ENCODE measurements around the gene EPYC. TPM values are rescaled to one million over a fixed set of nuclear protein-coding genes. Genes with fewer than 3 reads are reported as not detected.

EPYC gene
- total and polyA plus RNA-seq, 2 donors (not counting 1 experiment from before 2014, with no cell fraction given): not detected

DNA sequence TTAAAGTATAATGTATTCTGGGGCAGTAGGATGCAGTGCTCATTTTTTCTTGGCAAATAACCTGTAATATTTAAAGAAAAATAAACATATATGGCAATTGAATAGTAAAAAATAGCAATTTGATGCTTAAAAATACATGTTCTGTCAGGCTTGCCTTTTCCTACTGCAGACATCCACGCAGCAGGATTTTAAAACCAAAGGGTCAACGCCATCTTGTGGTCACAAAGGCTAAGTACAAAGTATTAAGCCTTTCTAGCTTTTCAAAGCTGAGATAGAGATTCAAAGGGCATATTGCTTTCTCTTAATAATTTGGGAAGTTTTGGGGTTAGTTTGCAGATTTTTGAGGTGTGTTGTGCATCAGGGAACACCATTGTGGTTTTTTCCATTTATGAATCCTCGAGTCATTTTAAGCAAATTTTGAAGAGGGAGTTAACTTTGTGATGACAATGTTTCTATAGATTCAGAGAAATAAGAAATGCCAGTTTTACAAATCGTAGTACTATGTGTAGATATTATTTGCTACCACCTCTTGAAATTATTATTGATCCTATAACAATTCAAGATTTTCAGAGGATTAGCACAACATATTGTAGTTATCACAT is 45.1 kb downstream of the EPYC start:
- Mint-ChIP-seq H3K27me3 (no peaks in the 10 kb centered on the region), H3K9me3 (ENCODE audit: insufficient read depth) (no peaks in the 10 kb centered on the region), H3K4me3 (no peak overlapping the region), H3K27ac (no peak overlapping the region), H3K4me1 (no peaks in the 10 kb centered on the region)
- Histone ChIP-seq H3K27ac (ENCODE audit: low read length in 2 of 2) (no peak overlapping the region), H3K27me3 (replicated peaks in 1 of 4; ENCODE audit: control extremely low read depth in 1 of 4, control insufficient read depth in 3 of 4, insufficient read depth in 4 of 4, low read length in 3 of 4) (no peaks in the 10 kb centered on the region), H3K4me1 (ENCODE audit: control insufficient read depth in 2 of 2, insufficient read depth in 2 of 2, low read length in 2 of 2) (no peaks in the 10 kb centered on the region), H3K9ac (ENCODE audit: low read length) (no peak overlapping the region), H3K9me3 (ENCODE audit: control extremely low read depth in 1 of 3, control insufficient read depth in 2 of 3, insufficient read depth in 1 of 3, low read length in 2 of 3) (peaks cover 0 to 6% (median 0%) of the 10 kb centered on the region in 3 donors), H3K79me2 (ENCODE audit: control insufficient read depth, insufficient read depth, low read length) (no peaks in the 10 kb centered on the region), H3K4me2 (replicated peaks; ENCODE audit: low read depth, low read length, poor library complexity, severe bottlenecking) (no peak overlapping the region), H4K20me1 (ENCODE audit: control insufficient read depth, insufficient read depth, low read length, poor library complexity, severe bottlenecking) (no peaks in the 10 kb centered on the region), H3K36me3 (replicated peaks in 1 of 2; ENCODE audit: control extremely low read depth in 1 of 2, control insufficient read depth in 1 of 2, extremely low read depth in 1 of 2, insufficient read depth in 2 of 2, low read length in 1 of 2) (no peaks in the 10 kb centered on the region), H2AFZ (ENCODE audit: insufficient read depth, low read depth, low read length, poor library complexity, severe bottlenecking) (no peak overlapping the region), H3K4me3 (ENCODE audit: control extremely low read depth in 1 of 5, extremely low read depth in 1 of 5, insufficient read depth in 1 of 5, low read depth in 2 of 5, low read length in 4 of 5) (no peak overlapping the region)
- DNase-seq (peak; percentile 40), ATAC-seq (ENCODE audit: low read depth) (peak; percentile 58)
- TF ChIP-seq, protein P1, sequence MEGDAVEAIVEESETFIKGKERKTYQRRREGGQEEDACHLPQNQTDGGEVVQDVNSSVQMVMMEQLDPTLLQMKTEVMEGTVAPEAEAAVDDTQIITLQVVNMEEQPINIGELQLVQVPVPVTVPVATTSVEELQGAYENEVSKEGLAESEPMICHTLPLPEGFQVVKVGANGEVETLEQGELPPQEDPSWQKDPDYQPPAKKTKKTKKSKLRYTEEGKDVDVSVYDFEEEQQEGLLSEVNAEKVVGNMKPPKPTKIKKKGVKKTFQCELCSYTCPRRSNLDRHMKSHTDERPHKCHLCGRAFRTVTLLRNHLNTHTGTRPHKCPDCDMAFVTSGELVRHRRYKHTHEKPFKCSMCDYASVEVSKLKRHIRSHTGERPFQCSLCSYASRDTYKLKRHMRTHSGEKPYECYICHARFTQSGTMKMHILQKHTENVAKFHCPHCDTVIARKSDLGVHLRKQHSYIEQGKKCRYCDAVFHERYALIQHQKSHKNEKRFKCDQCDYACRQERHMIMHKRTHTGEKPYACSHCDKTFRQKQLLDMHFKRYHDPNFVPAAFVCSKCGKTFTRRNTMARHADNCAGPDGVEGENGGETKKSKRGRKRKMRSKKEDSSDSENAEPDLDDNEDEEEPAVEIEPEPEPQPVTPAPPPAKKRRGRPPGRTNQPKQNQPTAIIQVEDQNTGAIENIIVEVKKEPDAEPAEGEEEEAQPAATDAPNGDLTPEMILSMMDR (IDR thresholded peaks at IDR 0.05): peak; percentile 82
- no peak for TF ChIP-seq EZH2 (IDR thresholded peaks at IDR 0.05; ENCODE audit: borderline replicate concordance, insufficient read depth, low read depth, low read length, poor library complexity, severe bottlenecking)
- intact Hi-C loops (cut with micrococcal nuclease): loop anchor here (2.0 kb wide), 1 partner anchor 1943 kb away; no protein-coding TSS in a partner anchor
- ChIA-PET POLR2A (no interaction called here), CTCF (interaction anchor here (0.7 to 2.9 kb wide), 4 partner anchors 12 to 1544 kb away, joined by 3 to 22 read pairs (median 3); no protein-coding TSS in a partner anchor)
- WGBS (ENCODE audit: insufficient coverage): no CpG with 5 or more reads among the region's 4 CpGs

DNA sequence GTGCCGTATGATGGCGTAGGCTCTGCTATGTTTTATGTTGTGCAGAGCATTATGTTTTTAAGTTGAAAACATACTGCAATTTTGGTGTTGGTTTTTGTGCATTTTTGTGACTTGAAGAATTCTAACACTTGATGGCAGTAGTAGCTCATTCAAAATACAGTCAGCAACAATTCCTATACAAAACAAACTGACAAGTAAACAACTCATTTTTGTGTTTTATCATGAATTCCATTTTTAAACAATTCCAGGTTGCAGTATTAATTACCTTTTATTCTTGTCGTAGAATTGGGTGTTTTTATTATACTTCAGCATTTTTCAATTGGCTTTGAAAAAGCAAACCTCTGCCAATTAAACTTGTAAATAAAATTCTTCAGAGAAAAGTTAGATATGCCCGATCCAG is 45.7 kb downstream of the EPYC start:
- no peaks in the 10 kb centered on the region for H3K79me2 ChIP-seq (ENCODE audit: control insufficient read depth, insufficient read depth, low read length)
- intact Hi-C loops (cut with micrococcal nuclease): loop anchor here (2.0 kb wide), 1 partner anchor 1942 kb away; no protein-coding TSS in a partner anchor
- peaks cover 0 to 12% (median 0%) of the 10 kb centered on the region in 3 donors for H3K9me3 ChIP-seq (ENCODE audit: control extremely low read depth in 1 of 3, control insufficient read depth in 2 of 3, insufficient read depth in 1 of 3, low read length in 2 of 3)
- Mint-ChIP-seq H3K9me3 (ENCODE audit: insufficient read depth) (no peaks in the 10 kb centered on the region), H3K4me1 (no peaks in the 10 kb centered on the region), H3K4me3 (no peak overlapping the region), H3K27ac (no peak overlapping the region), H3K27me3 (no peaks in the 10 kb centered on the region)
- ATAC-seq (ENCODE audit: low read depth) (no peak), DNase-seq (no peak)
- no peak overlapping the region for H3K9ac ChIP-seq (ENCODE audit: low read length)
- H3K4me3 ChIP-seq (ENCODE audit: control extremely low read depth in 1 of 5, extremely low read depth in 1 of 5, insufficient read depth in 1 of 5, low read depth in 2 of 5, low read length in 4 of 5): no peak overlapping the region
- H3K36me3 ChIP-seq (replicated peaks in 1 of 2; ENCODE audit: control extremely low read depth in 1 of 2, control insufficient read depth in 1 of 2, extremely low read depth in 1 of 2, insufficient read depth in 2 of 2, low read length in 1 of 2): no peaks in the 10 kb centered on the region
- ChIA-PET CTCF (interaction anchor here (0.6 to 2.9 kb wide), 3 partner anchors 11 to 32 kb away, joined by 3 to 22 read pairs (median 3); no protein-coding TSS in a partner anchor), POLR2A (no interaction called here)
- no peaks in the 10 kb centered on the region for H3K4me1 ChIP-seq (ENCODE audit: control insufficient read depth in 2 of 2, insufficient read depth in 2 of 2, low read length in 2 of 2)
- H3K4me2 ChIP-seq (replicated peaks; ENCODE audit: low read depth, low read length, poor library complexity, severe bottlenecking): no peak overlapping the region
- no peak overlapping the region for H3K27ac ChIP-seq (ENCODE audit: low read length in 2 of 2)
- no peak for TF ChIP-seq EZH2 (IDR thresholded peaks at IDR 0.05; ENCODE audit: borderline replicate concordance, insufficient read depth, low read depth, low read length, poor library complexity, severe bottlenecking)
- TF ChIP-seq, protein P1 (IDR thresholded peaks at IDR 0.05): no peak
- no peak overlapping the region for H2AFZ ChIP-seq (ENCODE audit: insufficient read depth, low read depth, low read length, poor library complexity, severe bottlenecking)
- H3K27me3 ChIP-seq (replicated peaks in 1 of 4; ENCODE audit: control extremely low read depth in 1 of 4, control insufficient read depth in 3 of 4, insufficient read depth in 4 of 4, low read length in 3 of 4): no peaks in the 10 kb centered on the region
- H4K20me1 ChIP-seq (ENCODE audit: control insufficient read depth, insufficient read depth, low read length, poor library complexity, severe bottlenecking): no peaks in the 10 kb centered on the region
- no CpG with 5 or more reads among the region's 4 CpGs for WGBS (ENCODE audit: insufficient coverage)
